SU-DHL-6 (cell line): ENCODE data around the gene BOC.

ENCODE experiments used
- EZH2phosphoT487 ChIP-seq: fragments of 200-600 bp; sonication (generic), shearing (Covaris generic); conservative IDR thresholded peaks from 2 replicates; pipeline ENCODE4 v1.6.1; 2018; ENCODE audit warnings: mild to moderate bottlenecking, antibody characterized with exemption, low read length, moderate library complexity, mixed read lengths
- TF ChIP-seq, protein P1 (sequence below): fragments of 200-600 bp; sonication (generic); IDR thresholded peaks from one replicate; pipeline ENCODE4 v1.5.1; 2017; ENCODE audit warnings: antibody characterized with exemption, mild to moderate bottlenecking, low read length, moderate library complexity; ENCODE audit not compliant: insufficient read depth, poor library complexity, severe bottlenecking

DNA sequence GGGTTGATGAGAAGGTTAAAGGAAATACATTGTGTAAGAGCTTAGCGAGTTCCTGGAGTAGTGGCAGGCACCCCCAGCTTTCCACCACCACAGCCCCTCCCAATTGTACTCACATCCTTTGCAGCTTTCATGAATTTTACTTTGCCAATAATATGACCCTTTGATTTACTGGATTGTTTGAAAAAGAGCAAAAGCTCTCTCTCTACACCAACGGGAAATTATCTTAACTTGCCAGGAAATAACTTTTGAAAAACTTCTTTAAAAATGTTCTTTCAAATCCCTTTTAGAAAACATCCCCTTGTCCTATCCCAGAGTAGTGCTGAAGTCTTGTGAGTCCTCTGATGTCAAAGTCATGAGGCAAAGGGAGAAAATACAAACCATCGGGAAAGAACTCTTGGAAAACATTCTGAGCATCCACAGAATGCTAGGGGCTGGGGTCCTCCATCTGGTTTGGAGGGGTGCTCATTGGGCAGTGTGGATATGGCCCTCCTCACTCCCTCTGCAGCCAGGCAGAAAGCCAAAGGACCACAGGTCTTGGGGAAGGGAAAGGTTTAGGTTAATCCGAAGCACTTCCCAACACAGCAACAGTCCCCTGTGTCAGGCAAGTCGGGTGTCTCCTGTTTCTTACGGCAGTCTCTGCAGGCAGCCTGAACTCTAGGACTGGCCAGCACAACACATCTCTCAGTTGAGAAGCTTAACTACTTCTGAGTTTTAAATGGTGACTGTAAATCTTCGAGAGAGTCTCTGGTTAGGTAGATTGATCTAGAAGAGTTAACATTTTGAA is 36.5 kb downstream of the BOC start:
- TF ChIP-seq, protein P1, sequence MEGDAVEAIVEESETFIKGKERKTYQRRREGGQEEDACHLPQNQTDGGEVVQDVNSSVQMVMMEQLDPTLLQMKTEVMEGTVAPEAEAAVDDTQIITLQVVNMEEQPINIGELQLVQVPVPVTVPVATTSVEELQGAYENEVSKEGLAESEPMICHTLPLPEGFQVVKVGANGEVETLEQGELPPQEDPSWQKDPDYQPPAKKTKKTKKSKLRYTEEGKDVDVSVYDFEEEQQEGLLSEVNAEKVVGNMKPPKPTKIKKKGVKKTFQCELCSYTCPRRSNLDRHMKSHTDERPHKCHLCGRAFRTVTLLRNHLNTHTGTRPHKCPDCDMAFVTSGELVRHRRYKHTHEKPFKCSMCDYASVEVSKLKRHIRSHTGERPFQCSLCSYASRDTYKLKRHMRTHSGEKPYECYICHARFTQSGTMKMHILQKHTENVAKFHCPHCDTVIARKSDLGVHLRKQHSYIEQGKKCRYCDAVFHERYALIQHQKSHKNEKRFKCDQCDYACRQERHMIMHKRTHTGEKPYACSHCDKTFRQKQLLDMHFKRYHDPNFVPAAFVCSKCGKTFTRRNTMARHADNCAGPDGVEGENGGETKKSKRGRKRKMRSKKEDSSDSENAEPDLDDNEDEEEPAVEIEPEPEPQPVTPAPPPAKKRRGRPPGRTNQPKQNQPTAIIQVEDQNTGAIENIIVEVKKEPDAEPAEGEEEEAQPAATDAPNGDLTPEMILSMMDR: no peak
- no peak for TF ChIP-seq EZH2phosphoT487
